Psoas muscle (tissue), 8 donors: ENCODE results near the gene ARHGEF12. TPM values are rescaled to one million over a fixed set of nuclear protein-coding genes. Genes with fewer than 3 reads are reported as not detected.

Source experiments
- ATAC-seq, 4 donors: fragments of 200-7000 bp; cut with Tn5 transposase; one replicate each; pipeline ENCODE4 v1.9.1; 2020; ENCODE audit warnings: moderate library complexity in 3 of 4, mild to moderate bottlenecking in 2 of 4
- DNase-seq, 2 donors: peaks; one replicate each; pipeline ENCODE4 v3.0.0-alpha.2; 2020
- H3K27ac ChIP-seq: fragments of 200-600 bp; one replicate; pipeline ENCODE4 v1.8.0; 2022
- H3K27me3 ChIP-seq, 3 donors: fragments of 200-600 bp in 1 of 3; one replicate each; pipeline versions ENCODE4 v1.6.1 to v1.8.0; 2013 to 2022; ENCODE audit warnings: low read length in 2 of 3, mild to moderate bottlenecking in 2 of 3, moderate library complexity in 1 of 3; ENCODE audit not compliant: insufficient read depth in 3 of 3
- H3K36me3 ChIP-seq, 2 donors: fragments of 200-600 bp in 1 of 2; one replicate each; pipeline versions ENCODE4 v1.6.1 to v1.8.0; 2013 to 2022; ENCODE audit warnings: low read depth in 1 of 2, mild to moderate bottlenecking in 1 of 2, moderate library complexity in 1 of 2; ENCODE audit not compliant: insufficient read depth in 1 of 2
- H3K4me1 ChIP-seq: fragments of 200-600 bp; one replicate; pipeline ENCODE4 v1.8.0; 2022
- H3K4me3 ChIP-seq: fragments of 200-600 bp; one replicate; pipeline ENCODE4 v1.8.0; 2022; ENCODE audit warnings: mild to moderate bottlenecking
- H3K9me3 ChIP-seq: fragments of 200-600 bp; one replicate; pipeline ENCODE4 v1.8.0; 2022
- WGBS, 3 donors: extraction: QIAGEN DNeasy Blood & Tissue Kit; methylation state at CpG; one replicate each; pipeline versions ENCODE4 v1.1.6 to v1.1.7; 2013; 5-methylcytosine and 5-hydroxymethylcytosine counted together
- intact Hi-C, 2 donors: fragments of 100-400 bp; cut with DNase I; formaldehyde crosslinking; loops; one replicate each; pipeline versions ENCODE4 v1.11.0 to v1.14.2; 2022
- polyA plus RNA-seq, 3 donors: library from polyadenylated mRNA; stranded (reverse); fragments of 200-250 nt; gene quantifications; one replicate each; pipeline ENCODE4 v1.2.3, GENCODE V29; 2013
- total RNA-seq, 4 donors: library from RNA; stranded (reverse); fragmentation: NEBNext Ultra II Directional in 2 of 4; extraction: Animal tissue kit (Norgen Biotek cat#: 25700) in 2 of 4; gene quantifications; one replicate each; pipeline versions ENCODE4 v1.2.1 to v1.2.4, GENCODE V29; 2021 to 2023
- TF ChIP-seq, protein P1 (sequence below): fragments of 200-600 bp; IDR thresholded peaks from one replicate; pipeline ENCODE4 v1.8.0; 2022; ENCODE audit warnings: antibody characterized with exemption
- donor health status: healthy with polysubstance abuse.
- donor health status: DM: no; HTN: no; CAD: no; lungs with moderate emphysema.
- donor health status: Bipolar disorder and iron deficiency.
- donor health status: healthy.
- donor health status: DM: yes; HTN: yes; CAD: no.
- donor health status: DM: no; HTN: no; CAD: no.
- donor health status: DM: no; HTN: no; CAD: no.
- donor health status: DM: yes; HTN: yes; CAD: no.

ARHGEF12 gene
- total and polyA plus RNA-seq, 7 donors: 14.8 to 102 (median 45.6) TPM

DNA sequence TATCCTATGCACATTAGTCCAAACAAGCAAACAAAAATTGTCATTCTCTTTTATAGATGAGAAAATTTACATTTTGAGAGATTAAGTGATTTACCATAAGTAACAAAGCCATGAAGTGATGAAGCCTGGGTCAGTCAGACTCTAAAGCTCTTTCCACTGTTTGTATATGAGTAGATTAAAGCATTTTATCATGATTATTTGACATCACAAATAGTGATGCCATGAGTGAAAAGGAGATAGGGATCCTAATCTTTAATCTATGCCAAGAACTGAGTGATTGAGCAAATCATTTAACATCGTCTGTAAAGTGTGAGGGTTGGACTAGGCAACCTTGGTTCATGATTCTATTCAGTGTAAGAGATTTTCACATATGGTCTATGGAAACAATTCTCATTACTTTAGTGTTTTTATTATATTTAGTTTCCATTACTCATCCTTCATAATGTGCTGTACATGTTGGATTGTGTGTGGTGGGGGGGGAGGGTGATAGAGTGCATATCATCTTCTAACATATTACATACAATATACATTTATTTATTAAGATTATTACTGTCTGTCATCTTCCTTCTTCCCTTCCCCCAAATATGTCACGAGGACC, 50.7 kb downstream of the ARHGEF12 start:
- Histone ChIP-seq H3K27ac (no peak overlapping the region), H3K27me3 (no peaks in the 10 kb centered on the region), H3K9me3 (no peaks in the 10 kb centered on the region), H3K4me3 (no peak overlapping the region), H3K36me3 (no peaks in the 10 kb centered on the region), H3K4me1 (peaks cover 74% of the 10 kb centered on the region)
- TF ChIP-seq, protein P1, sequence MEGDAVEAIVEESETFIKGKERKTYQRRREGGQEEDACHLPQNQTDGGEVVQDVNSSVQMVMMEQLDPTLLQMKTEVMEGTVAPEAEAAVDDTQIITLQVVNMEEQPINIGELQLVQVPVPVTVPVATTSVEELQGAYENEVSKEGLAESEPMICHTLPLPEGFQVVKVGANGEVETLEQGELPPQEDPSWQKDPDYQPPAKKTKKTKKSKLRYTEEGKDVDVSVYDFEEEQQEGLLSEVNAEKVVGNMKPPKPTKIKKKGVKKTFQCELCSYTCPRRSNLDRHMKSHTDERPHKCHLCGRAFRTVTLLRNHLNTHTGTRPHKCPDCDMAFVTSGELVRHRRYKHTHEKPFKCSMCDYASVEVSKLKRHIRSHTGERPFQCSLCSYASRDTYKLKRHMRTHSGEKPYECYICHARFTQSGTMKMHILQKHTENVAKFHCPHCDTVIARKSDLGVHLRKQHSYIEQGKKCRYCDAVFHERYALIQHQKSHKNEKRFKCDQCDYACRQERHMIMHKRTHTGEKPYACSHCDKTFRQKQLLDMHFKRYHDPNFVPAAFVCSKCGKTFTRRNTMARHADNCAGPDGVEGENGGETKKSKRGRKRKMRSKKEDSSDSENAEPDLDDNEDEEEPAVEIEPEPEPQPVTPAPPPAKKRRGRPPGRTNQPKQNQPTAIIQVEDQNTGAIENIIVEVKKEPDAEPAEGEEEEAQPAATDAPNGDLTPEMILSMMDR: no peak
- no peak for ATAC-seq
- intact Hi-C loops: no loop called here
- WGBS, 3 donors: 47 to 64% (median 58%) methylated on average over 2 of the region's 2 CpGs
- no peak for DNase-seq

DNA sequence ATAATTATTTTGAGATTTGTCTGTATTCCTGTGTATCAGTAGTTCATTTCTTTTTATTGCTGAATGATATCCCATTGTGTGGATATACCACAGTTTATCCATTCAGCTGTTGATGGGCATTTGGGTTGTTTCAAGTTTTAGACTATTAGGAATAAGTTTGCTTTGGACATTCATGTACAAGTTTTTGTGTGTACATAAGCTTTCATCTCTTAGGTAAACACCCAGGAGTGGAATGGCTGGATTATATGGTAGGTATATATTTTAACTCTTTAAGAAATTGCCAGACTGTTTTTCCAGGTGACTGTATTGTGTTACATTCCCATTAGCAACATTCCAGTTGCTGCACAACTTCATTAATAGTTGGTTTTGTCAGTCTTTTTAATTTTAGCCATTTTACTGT, 52.0 kb downstream of the ARHGEF12 start:
- H3K4me3 ChIP-seq: no peak overlapping the region

DNA sequence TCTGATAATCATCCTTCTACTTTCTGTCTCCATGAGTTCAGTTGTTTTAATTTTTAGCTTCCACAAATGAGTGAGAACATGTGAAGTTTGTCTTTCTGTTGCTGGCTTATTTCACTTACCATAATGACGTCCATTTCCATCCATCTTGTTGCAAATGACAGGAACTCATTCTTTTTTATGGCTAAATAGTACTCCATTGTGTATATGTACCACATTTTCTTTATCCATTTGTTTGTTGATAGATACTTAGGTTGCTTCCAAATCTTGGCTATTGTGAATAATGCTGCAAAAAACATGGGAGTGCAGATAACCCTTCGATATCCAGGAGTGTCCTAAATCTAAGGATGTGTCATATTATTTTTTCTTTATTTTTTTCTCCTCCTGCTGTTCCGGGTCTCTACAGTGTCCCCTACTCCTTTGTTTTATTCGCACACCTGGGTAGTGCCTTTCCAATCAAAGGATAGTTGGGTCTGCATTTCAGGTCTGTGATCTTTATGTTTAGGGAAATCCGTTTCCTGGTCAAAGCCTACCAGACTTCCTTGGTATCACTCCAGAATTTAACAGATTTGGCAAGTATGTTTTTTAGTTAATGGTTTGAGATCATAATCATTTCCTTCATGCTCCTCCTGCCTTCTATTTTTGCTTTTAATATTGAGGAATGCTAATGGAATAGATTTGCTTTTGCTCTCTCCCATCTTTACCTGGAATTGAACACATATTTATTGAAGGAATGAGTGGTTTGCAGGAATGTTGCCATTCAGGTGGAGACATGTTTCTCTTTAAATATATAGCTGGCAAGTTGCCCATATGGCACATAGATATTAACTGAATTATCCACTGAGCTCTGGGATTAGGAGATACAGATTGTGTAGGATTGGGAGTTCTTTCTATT, 53.7 kb downstream of the ARHGEF12 start:
- Histone ChIP-seq H3K27me3 (no peaks in the 10 kb centered on the region), H3K27ac (peak overlapping the region; percentile 66), H3K36me3 (no peaks in the 10 kb centered on the region), H3K4me1 (peaks cover 66% of the 10 kb centered on the region), H3K4me3 (no peak overlapping the region), H3K9me3 (no peaks in the 10 kb centered on the region)
- TF ChIP-seq, protein P1: no peak
- ATAC-seq (no peak), DNase-seq (no peak)
- WGBS, 3 donors: 72 to 82% (median 78%) methylated on average over 5 of the region's 5 CpGs
- intact Hi-C loops: no loop called here

More for the DNA sequence above, 52.0 kb downstream of the ARHGEF12 start:
- H3K36me3 ChIP-seq: no peaks in the 10 kb centered on the region
- intact Hi-C loops: no loop called here
- TF ChIP-seq, protein P1: no peak
- no peaks in the 10 kb centered on the region for H3K9me3 ChIP-seq
- H3K27me3 ChIP-seq: no peaks in the 10 kb centered on the region
- H3K27ac ChIP-seq: no peak overlapping the region
- H3K4me1 ChIP-seq: peaks cover 81% of the 10 kb centered on the region
- ATAC-seq: no peak
- DNase-seq: no peak

DNA sequence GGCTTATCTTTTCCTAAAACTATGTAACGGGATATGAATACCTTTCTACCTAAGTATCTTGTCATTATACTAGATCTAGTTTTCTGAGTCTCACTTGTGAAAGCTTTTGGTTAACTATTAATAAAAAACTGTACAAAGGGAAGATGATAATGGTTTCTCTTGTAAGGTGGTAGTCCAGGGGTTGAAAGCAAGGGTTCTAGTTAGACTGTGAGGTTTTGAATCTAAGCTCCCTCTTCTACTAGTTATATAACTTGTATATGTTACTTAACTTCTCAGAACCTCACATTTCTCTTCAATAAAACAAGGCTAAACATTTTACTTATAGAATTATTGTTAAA, 54.3 kb downstream of the ARHGEF12 start:
- no peak overlapping the region for H3K4me3 ChIP-seq
- H3K4me1 ChIP-seq: peaks cover 60% of the 10 kb centered on the region
- peak overlapping the region; percentile 66 for H3K27ac ChIP-seq
- no peaks in the 10 kb centered on the region for H3K27me3 ChIP-seq
- no peaks in the 10 kb centered on the region for H3K9me3 ChIP-seq
- intact Hi-C loops: no loop called here
- ATAC-seq (no peak), DNase-seq (no peak)
- WGBS, 3 donors: 70 to 76% (median 72%) methylated on average over 1 of the region's 1 CpG
- H3K36me3 ChIP-seq: no peaks in the 10 kb centered on the region
- TF ChIP-seq, protein P1: no peak
